ENCODE data around the gene THBS4. TPM values are rescaled to one million over a fixed set of nuclear protein-coding genes. Genes with fewer than 3 reads are reported as not detected.

THBS4 gene
- total and polyA plus RNA-seq, 9 of the 15 experiments (the other 6 are each of a cell fraction or from before 2014, with no cell fraction given) = 0.07 to 0.08 TPM; not detected in 7

DNA sequence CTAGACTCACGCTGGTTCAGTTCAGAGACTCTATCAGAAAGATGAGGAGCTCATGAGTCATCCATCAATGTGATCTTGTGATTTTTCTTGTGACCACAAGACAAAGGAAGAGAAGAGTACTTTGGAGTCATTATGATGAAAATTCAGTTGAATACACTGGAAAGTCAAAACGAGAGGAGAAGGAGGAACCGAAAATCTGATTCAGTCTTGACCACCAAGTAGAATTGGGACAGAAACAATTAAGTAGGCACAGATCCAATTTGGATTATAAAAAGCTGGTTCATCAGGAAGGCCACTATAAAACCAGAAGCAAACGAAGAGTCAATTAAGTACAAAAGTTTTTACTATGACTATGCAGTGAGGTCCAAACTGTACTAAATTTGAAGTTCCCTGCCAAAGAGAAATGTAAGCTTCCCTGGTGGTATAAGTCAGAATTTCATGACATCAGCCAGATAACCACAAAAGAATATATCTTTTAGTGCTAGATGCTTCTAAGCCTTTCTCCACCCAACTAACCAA is 90.9 kb downstream of the THBS4 start:
- ChIA-PET POLR2A (interaction anchor here (0.6 kb wide), 1 partner anchor 334 kb away, joined by 3 read pairs; no protein-coding TSS in a partner anchor), CTCF (ENCODE audit: low intra/inter-chr PET ratio) (no interaction called here)
- DNase-seq (ENCODE audit: extremely low read depth in 1 of 4, low spot score in 3 of 4) (no peak), FAIRE-seq (no peak), ATAC-seq (no peak)
- in situ Hi-C loops (cut with MboI) = no loop called here
- no peak overlapping the region for H3K9ac ChIP-seq (ENCODE audit: insufficient read depth in 1 of 2, low read depth in 2 of 2, low read length in 2 of 2)
- H2AFZ ChIP-seq (ENCODE audit: low read depth, low read length) = no peak overlapping the region
- H4K20me1 ChIP-seq (replicated peaks; ENCODE audit: control insufficient read depth, insufficient read depth, low read length) = no peaks in the 10 kb centered on the region
- 0 out of 2 replicates have a peak, but pooled peaks cover 3% of the 10 kb centered on the region for H3K9me3 ChIP-seq (replicated peaks; ENCODE audit: control insufficient read depth, insufficient read depth, low read depth, low read length)
- no peaks in the 10 kb centered on the region for H3K4me1 ChIP-seq (replicated peaks in 1 of 2; ENCODE audit: control insufficient read depth in 2 of 2, insufficient read depth in 2 of 2, low read length in 2 of 2)
- WGBS (ENCODE audit: insufficient coverage, low coverage, missing lambda C conversion rate) = 3% methylated on average over 4 of the region's 4 CpGs
- no peaks in the 10 kb centered on the region for H3K79me2 ChIP-seq (ENCODE audit: control insufficient read depth, insufficient read depth, low read length)
- intact Hi-C loops (cut with micrococcal nuclease) = no loop called here
- no peaks in the 10 kb centered on the region for H3K36me3 ChIP-seq (ENCODE audit: control insufficient read depth, insufficient read depth, low read length)
- peaks cover 3 to 16% of the 10 kb centered on the region in 2 experiments for H3K27me3 ChIP-seq (ENCODE audit: control insufficient read depth in 2 of 2, insufficient read depth in 2 of 2, low read length in 2 of 2)
- no peak overlapping the region for H3K4me2 ChIP-seq (ENCODE audit: insufficient read depth, low read length)
- BruUV-seq (replicated peaks) = no TSS peak
- no peaks in the 10 kb centered on the region for H3K9me1 ChIP-seq (ENCODE audit: control insufficient read depth, insufficient read depth, low read length)
- H3K4me3 ChIP-seq = no peak overlapping the region
- no peak overlapping the region for H3K27ac ChIP-seq (ENCODE audit: extremely low read depth, low read depth, low read length)
- TF ChIP-seq NFYB (IDR thresholded peaks at IDR 0.05; ENCODE audit: extremely low read depth, insufficient read length) (no peak), ZNF253 (CRISPR knock-in tag; conservative IDR thresholded peaks at IDR 0.05) (no peak), POLR2B (IDR thresholded peaks at IDR 0.05; ENCODE audit: low read depth, partially characterized antibody) (no peak), MAZ (CRISPR knock-in tag; conservative IDR thresholded peaks at IDR 0.05 in 1 of 2, IDR thresholded peaks at IDR 0.05 in 1 of 2) (no peak), SMAD4 (CRISPR knock-in tag; conservative IDR thresholded peaks at IDR 0.05) (no peak), BRD4 (IDR thresholded peaks at IDR 0.05) (no peak)
- TF ChIP-seq, protein P1, sequence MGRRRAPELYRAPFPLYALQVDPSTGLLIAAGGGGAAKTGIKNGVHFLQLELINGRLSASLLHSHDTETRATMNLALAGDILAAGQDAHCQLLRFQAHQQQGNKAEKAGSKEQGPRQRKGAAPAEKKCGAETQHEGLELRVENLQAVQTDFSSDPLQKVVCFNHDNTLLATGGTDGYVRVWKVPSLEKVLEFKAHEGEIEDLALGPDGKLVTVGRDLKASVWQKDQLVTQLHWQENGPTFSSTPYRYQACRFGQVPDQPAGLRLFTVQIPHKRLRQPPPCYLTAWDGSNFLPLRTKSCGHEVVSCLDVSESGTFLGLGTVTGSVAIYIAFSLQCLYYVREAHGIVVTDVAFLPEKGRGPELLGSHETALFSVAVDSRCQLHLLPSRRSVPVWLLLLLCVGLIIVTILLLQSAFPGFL (CRISPR knock-in tag; IDR thresholded peaks at IDR 0.05) = no peak
- TF ChIP-seq, protein P2, sequence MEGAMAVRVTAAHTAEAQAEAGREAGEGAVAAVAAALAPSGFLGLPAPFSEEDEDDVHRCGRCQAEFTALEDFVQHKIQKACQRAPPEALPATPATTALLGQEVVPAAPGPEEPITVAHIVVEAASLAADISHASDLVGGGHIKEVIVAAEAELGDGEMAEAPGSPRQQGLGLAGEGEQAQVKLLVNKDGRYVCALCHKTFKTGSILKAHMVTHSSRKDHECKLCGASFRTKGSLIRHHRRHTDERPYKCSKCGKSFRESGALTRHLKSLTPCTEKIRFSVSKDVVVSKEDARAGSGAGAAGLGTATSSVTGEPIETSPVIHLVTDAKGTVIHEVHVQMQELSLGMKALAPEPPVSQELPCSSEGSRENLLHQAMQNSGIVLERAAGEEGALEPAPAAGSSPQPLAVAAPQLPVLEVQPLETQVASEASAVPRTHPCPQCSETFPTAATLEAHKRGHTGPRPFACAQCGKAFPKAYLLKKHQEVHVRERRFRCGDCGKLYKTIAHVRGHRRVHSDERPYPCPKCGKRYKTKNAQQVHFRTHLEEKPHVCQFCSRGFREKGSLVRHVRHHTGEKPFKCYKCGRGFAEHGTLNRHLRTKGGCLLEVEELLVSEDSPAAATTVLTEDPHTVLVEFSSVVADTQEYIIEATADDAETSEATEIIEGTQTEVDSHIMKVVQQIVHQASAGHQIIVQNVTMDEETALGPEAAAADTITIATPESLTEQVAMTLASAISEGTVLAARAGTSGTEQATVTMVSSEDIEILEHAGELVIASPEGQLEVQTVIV (CRISPR knock-in tag; IDR thresholded peaks at IDR 0.05; ENCODE audit: borderline replicate concordance) = no peak
- TF ChIP-seq, protein P3, sequence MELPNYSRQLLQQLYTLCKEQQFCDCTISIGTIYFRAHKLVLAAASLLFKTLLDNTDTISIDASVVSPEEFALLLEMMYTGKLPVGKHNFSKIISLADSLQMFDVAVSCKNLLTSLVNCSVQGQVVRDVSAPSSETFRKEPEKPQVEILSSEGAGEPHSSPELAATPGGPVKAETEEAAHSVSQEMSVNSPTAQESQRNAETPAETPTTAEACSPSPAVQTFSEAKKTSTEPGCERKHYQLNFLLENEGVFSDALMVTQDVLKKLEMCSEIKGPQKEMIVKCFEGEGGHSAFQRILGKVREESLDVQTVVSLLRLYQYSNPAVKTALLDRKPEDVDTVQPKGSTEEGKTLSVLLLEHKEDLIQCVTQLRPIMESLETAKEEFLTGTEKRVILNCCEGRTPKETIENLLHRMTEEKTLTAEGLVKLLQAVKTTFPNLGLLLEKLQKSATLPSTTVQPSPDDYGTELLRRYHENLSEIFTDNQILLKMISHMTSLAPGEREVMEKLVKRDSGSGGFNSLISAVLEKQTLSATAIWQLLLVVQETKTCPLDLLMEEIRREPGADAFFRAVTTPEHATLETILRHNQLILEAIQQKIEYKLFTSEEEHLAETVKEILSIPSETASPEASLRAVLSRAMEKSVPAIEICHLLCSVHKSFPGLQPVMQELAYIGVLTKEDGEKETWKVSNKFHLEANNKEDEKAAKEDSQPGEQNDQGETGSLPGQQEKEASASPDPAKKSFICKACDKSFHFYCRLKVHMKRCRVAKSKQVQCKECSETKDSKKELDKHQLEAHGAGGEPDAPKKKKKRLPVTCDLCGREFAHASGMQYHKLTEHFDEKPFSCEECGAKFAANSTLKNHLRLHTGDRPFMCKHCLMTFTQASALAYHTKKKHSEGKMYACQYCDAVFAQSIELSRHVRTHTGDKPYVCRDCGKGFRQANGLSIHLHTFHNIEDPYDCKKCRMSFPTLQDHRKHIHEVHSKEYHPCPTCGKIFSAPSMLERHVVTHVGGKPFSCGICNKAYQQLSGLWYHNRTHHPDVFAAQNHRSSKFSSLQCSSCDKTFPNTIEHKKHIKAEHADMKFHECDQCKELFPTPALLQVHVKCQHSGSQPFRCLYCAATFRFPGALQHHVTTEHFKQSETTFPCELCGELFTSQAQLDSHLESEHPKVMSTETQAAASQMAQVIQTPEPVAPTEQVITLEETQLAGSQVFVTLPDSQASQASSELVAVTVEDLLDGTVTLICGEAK (IDR thresholded peaks at IDR 0.05) = no peak
- TF ChIP-seq, protein P3 (CRISPR knock-in tag; IDR thresholded peaks at IDR 0.05) = no peak
